GM19463 (cell line): Measurements from ENCODE around the gene RETREG1.
"Not testable (repeated sequence)": the region's sequence is repeated elsewhere in the genome, so short reads cannot be mapped to it uniquely, and the experiment has no call there.

Experiments used
- ATAC-seq: cut with Tn5 transposase; IDR thresholded peaks from one replicate; pipeline ENCODE4 v1.9.1; 2021; ENCODE audit warnings: mild to moderate bottlenecking, moderate library complexity; ENCODE audit not compliant: unreplicated experiment

RETREG1 gene, protein sequence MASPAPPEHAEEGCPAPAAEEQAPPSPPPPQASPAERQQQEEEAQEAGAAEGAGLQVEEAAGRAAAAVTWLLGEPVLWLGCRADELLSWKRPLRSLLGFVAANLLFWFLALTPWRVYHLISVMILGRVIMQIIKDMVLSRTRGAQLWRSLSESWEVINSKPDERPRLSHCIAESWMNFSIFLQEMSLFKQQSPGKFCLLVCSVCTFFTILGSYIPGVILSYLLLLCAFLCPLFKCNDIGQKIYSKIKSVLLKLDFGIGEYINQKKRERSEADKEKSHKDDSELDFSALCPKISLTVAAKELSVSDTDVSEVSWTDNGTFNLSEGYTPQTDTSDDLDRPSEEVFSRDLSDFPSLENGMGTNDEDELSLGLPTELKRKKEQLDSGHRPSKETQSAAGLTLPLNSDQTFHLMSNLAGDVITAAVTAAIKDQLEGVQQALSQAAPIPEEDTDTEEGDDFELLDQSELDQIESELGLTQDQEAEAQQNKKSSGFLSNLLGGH

DNA sequence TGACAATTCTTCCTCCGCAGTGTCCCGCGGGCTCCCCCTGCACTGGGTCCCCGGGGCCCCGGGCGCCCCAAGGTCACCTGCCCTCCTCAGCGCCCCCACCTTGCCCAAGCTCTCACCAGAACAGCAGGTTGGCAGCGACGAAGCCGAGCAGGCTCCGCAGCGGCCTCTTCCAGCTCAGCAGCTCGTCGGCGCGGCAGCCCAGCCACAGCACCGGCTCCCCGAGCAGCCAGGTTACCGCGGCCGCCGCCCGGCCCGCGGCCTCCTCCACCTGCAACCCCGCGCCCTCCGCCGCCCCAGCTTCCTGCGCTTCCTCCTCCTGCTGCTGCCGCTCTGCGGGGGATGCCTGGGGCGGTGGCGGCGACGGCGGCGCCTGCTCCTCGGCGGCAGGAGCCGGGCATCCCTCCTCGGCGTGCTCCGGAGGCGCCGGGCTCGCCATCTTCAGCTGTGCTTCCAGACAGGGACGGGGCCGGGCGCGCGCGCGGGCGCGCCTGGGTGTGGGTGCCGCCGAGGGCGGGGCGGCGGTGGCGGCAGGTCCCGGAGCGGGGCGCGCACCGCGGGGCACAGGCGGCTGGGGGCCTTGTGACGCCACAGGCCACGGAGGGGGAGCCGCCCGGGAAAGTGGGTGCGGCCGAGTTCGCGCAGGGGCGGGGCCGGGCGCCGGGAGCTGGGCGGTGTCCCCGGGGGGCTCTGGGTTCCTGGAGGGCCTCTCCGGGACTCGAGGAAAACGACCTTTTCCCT is at the start of gene RETREG1:
Gene RETREG1, minus strand, starts transcription at position 462 of the 738 bp plus-strand sequence. Its CDS starts 26 bp downstream, at position 436.
- ATAC-seq = peak; percentile 73

DNA sequence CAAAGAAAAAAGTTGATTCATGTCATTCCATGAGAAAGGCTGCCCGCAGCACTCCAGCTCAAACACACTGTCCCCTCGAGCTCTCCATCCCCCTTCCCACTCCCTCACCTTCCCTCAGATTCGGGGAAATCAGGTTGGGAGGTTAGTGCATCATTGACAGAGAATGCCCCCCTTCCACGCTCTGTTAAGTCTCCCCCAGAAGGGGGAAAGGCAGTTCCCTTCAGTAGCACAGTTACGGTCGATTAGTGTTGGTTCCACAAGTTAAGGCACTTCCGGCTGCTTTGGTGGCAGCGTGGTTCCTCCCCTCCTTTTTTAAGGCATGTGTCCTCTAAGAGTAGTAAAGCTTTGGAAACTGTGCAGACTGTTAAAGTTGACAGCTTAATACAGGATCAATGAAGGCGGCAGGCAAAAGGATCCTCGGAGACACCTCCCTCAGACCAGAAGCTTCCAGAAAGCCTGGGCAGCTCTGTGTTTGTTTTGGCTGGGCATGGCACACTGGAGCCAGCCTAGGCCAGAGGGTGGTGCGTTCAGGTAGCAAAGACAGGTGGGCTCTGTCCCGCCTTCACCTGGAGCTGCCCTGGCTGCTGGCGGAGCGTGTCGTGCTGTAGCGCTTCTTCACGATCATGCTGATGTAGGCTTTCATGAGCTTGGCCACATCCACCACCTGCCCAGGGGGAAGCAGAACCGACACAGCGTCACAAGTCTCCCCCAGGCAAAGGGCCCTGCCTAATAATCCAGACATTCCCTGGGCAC is 49.5 kb upstream of the RETREG1 start:
- no peak for ATAC-seq

DNA sequence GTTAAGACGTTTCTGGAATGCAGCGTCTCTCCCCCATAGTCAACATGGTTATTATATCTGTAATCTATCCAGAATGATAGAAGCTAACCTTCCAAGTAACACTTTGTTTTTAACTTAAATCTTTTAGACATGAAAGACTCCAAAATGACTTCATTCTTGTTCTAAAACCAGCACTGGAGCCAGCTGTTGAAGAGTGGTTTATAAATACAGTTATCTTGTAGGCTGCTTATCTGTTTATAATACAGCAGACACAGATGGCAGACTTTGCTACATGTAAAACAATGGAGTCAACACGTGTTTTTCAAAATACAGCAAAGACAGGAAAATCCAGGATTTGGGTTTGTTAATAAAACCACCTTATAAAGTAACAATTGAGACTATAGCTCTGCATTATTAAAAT is 48.8 kb upstream of the RETREG1 start:
- no peak for ATAC-seq

DNA sequence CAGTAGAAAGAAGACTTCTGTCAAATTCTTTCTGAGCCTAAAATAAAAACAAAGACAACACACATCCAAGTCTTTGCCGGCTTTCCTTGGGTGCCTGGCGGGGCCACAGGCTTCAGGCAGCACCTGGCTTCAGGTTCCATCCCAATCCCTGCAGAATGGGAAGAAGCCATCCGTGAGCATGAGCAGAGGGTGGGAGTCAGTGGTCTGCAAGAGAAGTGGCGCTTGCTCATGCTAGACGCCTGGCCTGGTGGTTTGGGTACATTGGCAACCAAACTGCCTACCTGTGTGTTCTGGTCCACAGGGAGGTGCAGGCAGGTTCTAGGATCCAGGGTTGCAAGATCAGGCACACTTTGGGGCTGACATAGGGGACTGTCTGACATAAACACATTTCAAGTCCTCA is 47.6 kb upstream of the RETREG1 start:
- ATAC-seq = no peak

DNA sequence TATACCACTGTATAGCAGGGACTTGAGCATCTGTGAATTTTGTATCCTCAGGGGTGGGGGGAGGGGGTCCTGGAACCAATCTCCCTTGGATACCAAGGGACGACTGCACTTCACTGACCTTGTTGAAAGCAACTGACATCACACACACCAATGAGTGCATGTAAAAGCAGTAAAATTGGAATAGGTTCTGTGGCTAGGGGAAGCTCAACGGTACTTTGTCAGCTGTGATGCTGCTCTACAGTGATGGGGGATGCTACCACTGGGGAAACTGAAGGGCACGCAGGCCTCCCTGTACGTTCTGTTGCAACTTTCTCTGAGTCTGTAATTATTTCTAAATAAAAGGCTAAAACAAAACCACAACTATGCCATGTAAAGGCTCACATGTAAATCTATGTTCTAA is 47.0 kb upstream of the RETREG1 start:
- no peak for ATAC-seq

DNA sequence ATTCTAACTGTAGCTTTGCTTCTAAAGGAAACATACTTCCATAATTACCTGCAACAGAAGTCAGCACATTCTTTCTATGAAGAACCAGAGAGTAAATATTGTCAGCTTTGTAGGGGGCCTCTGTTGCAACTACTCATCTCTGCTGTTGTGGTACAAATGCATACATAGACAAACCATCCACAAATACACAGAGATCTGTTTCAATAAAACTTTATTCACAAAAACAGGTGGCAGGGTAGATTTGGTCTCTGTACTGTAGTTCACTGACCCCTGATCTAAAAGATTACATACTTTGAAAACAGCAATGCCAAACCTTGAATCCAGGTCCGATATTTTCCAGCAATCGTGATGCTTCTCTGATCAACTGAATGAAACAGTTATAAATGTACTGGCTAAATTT is 44.9 kb upstream of the RETREG1 start:
- no peak for ATAC-seq

DNA sequence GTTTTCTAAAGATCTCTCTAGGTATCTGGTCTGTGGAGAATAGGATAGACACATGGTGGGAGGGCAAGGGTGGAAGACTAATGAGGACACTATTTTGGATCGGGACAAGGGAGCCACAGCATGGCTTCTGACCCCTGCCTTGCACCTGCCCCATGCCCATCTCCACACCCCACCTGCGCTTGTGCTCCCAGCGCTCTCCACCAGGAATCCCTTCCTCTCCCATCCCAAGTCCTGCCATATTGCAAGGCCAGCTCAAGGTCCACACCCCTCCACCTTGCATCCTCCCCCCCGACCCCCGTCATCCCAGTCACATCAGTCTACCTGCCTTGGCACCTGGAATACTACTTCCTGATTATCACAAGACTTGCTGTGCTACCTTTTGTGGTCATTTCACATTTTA is 44.2 kb upstream of the RETREG1 start:
- no peak for ATAC-seq

DNA sequence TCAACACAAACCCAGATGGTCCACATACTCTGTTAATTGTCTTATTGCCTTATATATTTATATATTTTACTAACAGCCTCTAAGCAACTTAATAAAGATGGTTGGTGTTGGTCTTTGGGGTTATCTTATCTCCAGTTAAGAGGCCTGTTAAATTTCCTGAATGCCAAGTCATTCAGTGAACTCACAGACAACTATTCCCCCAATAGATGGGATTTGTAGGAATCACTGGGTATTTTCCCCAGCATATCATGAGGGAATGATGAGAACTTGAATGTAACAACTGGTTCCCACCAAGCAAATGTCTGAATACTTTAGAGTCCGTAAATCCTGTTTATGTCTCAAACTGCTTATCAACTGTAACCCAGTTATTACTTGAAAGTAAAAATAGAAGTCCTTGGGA is 42.7 kb upstream of the RETREG1 start:
- ATAC-seq = no peak

DNA sequence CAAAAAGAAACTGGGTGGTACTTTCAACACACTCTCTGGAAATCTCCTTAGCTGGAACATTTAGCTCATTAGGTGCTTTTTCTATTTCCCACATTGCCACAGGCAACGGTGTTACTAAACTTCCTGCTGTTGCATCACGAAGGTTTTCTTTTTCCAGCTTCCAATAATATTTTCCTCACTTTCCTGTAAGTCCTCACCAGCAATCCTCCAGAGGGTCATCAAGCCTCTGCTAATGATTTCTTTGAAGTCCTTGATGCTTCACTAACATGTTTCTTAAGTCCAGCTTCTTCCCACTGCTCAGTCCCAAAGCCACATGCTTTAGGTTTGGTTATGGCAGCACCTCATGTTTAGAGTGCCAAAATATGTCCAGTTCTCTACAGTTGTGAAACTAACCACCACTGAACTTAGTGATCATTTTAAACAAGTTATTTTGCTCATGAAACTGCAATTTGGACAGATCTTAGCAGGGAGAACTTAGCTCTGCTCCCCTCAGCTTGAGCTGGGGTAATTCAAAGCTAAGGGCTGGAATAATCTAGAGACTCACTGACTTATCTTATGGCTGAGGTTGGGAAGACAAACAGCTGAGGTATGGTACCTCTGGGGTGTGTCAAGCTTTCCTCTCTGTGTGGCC is 39.9 kb upstream of the RETREG1 start:
- ATAC-seq = no peak

DNA sequence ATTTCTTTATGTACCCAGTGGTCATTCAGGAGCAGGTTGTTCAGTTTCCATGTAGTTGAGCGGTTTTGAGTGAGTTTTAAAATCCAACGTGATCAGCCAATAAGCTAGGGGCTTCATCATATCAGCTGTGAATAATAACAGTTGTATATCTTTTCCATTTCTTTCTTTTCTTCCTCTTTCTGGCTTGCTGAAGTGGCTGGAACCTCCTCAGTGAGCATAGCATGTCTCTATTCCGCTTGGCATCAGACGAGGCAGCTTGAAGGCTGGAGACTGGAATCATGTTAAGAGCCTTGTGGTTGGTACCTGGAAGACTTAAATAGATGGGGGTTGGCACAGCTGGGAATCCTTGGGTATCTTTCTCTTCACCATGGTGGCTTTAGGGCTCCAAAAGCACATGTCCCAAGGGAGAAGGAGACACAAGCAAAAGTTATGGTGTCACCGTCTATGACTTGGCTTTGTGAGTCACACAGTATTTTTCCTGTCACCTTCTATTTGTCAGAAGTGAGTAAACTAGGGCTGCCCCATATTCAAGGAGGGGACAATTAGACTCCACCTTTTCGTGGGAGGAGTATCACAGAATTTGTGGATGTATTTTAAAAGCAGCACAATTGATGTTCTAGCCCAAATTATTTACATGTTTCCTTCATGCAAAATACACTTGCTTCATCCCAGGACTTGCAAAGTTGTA is 38.0 kb upstream of the RETREG1 start:
- no peak for ATAC-seq

DNA sequence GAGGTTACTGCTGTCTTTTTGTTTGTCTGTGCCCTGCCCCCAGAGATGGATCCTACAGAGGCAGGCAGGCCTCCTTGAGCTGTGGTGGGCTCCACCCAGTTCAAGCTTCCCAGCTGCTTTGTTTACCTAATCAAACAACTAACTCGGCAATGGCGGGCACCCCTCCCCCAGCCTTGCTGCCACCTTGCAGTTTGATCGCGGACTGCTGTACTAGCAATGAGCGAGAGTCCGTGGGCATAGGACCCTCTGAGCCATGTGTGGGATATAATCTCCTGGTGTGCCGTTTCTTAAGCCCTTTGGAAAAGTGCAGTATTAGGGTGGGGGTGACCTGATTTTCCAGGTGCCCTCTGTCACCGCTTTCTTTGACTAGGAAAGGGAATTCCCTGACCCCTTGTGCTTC is 31.9 kb upstream of the RETREG1 start:
- ATAC-seq = not testable (repeated sequence)

DNA sequence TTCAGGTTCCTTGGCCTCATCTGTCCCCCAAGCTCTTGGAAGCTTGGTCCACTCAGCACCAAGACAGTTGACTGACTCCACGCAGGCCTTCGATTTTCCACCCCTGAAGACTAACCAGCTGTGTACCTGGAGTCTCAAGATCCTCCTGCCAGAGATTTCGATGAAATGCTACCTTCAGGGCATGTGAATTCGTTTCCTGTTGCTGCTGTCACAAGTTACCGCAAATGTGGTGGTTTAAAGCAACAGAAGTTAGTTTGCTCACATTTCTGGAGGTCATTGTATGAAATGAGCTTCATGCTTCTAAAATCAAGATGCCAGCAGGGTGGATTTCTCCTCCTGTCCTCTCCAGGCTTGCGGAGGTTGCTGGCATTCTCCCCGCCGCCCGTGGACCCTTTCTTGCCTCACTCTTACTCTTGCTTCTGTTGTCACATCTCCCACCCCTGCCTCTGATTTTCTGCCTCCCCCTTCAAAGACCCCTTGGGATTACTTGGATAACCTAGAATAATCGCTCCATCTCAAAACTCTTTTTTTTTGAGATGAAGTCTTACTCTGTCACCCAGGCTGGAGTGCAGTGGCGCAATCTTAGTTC is 27.6 kb upstream of the RETREG1 start:
- ATAC-seq = no peak

DNA sequence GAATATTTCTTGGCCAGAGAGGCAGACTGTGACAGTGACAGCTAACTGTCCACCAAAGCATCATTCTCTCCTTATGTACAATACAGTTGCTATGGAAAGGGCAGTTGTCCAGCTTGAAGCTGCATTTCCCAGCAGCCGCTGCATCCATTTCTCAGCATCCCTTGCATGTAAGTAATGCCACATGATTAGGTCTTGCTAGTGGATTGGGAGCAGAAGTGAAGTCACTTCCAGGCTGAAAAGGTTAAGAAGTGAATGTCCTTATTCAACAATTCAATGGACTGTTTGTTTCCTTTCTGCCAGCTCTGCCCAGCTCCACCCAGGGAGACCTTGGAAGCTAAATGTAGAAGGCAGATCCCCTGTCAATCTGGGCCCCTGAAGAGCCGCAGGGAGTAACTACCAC is 26.1 kb upstream of the RETREG1 start:
- ATAC-seq = no peak

DNA sequence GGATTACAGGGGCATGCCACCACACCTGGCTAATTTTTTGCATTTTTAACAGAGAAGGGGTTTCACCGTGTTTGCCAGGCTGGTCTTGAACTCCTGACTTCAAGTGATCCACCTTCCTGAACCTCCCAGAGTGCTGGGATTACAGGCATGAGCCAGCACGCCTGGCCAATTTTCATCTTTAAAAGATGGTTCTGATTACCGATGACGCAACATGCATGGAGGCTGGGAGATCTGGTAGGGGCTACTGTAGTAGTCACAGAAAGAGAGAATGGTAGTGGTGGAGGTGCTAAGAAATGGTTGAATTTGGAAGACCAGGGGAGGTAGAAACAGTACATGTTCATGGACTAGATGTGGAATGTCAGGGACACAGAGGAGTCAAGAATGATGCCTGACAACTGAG is 22.4 kb upstream of the RETREG1 start:
- ATAC-seq = no peak

DNA sequence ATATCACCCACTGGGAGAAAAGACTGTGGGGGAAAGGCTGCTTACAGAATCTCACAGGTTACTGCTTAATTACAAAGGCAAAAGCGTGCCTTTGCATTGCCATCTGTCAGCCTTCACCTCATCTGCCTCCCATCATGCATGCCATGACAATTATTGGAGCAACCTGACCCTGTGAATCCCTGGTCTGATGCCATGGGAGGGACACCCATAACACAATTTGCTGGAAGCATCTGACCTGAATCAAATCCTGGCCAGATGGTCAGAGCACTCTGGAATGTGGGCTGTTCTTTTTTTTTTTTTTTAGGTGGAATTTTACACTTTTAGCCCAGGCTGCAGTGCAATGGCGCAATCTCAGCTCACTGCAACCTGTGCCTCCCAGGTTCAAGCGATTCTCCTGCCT is 11.6 kb upstream of the RETREG1 start:
- ATAC-seq = no peak

DNA sequence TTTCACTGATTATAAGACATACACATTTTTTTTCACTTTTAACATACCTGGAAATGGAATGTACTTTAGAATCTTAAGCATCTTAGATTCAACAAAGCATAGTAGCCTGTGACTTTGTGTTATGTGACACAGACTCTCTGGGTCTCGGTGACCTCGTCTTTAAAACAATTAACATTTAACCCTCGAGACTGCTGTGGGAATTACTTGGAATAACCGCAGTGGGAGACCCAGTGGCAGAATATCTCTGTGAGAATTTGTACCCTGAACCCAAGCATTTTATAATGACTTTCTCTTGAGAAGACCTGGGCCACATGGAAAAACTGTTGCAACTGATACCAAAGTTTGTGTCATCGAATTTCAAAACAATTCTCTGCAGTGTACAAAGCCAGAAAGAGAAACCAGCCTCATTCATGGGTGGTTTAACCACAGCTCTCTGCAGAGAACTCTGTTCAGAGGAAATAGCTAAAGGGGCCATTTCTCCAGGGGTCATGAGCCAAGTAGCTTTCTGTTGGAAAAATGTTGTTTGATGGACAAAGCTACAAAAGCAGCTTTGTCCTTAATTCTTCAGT is 10.0 kb upstream of the RETREG1 start:
- ATAC-seq = peak; percentile 67

DNA sequence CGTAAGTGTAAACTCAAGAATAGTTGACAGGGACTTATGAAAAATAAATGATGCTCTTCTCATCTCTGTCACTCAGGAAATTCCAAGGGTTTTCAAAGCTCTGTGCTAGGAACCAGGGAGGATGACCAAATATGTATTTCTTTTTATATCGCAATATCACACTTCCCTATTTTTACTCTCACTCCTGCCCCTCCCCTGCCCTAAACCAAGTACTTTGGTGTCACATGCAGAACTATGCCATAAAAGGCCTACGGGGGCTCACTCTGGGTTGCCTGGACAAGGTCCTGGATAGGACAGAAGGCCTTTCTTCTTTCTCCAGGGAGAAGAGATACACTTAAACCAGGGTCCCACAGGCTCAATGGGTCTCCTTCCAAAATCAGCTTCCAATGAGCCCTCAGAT is 8.3 kb upstream of the RETREG1 start:
- no peak for ATAC-seq

DNA sequence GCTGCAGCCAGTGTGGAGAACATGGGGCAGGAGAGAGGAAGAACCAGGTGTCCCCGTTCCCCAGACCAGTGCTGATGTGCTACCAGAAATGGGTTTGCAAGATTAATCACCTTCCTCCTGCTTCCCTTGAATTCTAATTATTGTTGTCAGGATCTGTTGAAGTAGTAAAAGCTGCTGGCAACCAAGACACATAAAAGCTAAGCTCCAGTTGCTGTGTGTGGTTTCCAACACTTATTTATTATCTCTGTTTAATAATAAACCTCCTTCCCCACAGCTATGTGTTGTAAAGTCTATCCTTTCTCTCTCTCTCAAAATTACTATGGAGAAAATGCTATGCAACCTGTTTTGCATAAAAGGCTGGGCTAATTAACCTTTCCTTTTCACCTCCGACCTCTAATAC is 2.3 kb upstream of the RETREG1 start:
- ATAC-seq = no peak

DNA sequence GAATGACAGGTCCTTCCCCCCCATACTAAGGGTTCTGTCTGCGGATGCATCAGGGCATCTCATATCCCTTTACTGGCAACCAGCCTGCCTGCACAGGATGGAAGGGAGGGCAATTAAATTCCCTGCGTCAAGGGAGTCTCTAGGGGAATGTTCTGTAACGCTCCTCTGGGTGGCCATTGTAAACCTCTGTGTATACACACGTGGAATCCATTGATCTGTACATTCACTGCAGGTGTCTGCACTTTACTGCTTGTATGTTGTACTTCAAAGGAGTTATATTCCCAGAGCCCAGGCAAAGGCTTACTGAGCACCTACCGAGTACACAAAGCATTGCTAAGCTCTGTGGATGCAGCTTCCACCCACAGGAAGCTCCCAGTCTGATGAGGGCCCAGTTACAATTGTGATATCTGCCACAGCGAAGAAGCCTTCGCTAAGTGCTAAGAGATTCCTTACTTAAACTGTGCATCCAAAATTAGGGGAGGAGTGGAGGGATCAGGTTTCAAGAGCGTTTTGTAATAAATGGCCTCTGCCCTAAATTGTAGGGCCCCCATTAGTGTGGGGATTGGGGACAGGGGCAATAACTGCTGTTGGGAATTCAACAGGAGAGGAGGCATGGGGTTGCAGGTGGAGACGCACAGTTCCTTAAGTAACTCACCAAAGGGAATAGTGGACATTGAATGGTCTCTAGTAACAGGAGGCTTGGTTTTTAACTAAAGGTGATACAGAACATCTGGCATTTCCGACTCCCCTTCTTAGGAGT is 1.5 kb upstream of the RETREG1 start:
- no peak for ATAC-seq
